SKM-1 (cell line): Measurements from ENCODE around the gene UTP11.

Experiments used
- DNase-seq: peaks from one replicate; lab custom pipeline; 2025; ENCODE audit not compliant: unreplicated experiment; lab: John Stamatoyannopoulos, UW

The UTP11 gene

DNA sequence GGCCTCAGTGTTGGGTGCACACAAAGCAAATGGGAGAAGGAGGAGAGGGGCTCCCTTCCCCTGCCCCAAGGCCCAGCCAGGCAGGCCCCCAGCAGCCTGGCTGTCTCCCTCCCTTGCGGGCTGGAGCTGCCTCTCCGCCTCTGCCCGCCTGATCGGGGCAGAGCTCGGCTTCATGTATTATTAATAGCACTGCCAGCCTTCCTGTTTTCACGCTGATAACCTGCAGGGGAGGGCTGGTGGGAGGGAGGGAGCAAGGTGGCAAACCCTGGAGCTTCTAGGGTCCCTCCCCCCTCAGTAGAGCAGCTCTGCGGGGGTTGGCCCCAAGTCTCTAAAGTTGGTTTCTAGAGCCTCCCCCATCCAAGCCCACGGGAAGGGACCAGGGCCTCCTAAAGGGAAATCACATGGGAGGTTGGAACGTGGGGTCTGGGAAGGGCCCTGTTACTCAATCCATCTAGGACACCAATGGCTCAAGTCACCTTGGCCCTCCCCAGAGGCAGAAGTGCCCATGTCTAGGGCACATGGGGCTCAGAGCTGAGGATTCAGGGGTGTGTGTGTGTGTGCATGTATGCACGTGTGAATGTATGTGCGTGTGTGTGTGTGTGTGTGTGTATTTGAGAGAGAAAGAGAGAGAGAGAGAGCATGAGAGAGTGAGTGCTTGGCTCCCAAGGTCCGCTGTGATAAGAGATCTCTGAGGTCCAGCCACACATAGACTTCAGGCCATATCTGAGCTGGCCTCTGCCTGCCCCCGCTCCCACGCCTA lies 55.9 kb downstream of the UTP11 start:
- DNase-seq, result no peak

DNA sequence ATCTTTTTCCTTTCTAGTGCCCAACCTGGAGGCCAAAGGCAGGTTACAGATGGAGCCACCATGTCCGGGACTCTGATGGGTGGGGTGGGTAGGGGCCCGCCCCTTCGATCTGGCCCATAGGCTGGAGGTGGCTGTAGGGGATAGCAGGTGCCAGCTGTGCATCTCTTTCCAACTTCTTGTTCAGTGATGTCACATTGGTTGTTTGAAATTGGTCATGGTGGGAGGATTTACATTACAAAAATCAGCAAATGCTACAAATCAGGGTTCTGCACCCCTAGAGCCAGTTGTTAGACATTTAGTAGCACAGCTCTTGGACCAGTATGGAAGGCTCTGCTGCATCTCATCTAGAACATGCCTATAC lies 56.4 kb downstream of the UTP11 start:
- DNase-seq, result no peak

DNA sequence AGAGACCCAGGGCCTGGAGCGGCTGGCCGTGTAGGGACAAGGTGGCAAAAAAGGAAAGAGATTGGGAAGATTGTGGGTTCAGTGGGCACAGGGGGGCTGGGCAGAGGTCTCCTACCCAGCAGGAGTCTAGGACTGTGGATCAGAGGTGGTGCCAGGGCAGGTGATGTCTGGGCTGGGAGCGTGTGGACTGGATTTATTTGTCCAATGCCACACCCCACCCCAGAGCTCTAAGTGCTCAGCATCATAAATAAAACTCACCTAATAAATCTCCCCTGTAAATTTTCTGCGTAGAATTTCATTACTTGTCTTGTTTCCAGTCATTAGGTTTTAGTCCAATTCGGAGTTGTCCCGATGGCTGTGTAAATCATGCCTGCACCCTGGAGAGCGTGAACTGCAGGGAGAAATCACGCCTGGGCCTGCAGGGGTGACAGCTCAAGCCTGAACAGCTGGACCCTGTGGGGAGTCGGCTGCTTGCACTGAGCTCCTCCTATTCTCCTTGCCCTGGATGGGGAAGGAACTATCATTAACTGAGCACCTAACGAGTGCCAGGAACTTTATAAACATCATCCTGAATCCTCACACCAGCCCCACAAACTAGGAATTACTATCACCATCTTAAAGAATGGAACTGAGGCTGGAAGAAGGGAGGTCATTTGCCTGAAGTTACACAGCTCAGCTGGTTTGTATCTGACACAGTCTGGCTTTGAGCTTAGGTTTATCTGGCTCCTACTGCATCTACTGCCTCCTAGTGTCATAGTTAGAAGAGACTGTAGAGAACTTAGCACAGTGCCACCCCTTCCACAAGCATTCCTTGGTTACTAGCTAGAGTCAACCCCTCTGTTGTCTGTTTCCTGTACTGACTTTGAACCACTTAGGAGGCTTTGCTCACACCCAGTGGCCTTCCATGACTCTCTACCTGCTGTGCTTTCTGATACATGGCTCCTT lies 59.0 kb downstream of the UTP11 start:
- no peak for DNase-seq

DNA sequence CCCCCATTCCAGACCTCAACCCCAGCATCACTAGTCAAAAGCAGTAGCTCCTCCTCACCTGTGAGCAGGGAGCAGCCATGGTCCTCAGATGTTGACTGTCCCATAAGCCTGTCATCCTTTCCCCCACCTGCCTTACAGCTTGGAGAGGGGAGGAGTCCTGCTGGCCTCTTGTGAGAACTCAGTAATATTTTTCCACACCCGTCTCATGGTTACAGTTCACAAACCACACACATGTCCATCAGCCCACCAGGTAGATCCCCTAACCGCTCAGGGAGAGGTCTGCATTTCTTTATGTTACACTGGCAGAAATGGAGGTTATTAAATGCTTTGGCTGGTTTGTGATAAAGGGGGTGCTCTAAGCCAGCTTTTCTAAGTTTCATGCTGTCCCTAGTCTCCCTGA lies 60.3 kb downstream of the UTP11 start:
- no peak for DNase-seq

DNA sequence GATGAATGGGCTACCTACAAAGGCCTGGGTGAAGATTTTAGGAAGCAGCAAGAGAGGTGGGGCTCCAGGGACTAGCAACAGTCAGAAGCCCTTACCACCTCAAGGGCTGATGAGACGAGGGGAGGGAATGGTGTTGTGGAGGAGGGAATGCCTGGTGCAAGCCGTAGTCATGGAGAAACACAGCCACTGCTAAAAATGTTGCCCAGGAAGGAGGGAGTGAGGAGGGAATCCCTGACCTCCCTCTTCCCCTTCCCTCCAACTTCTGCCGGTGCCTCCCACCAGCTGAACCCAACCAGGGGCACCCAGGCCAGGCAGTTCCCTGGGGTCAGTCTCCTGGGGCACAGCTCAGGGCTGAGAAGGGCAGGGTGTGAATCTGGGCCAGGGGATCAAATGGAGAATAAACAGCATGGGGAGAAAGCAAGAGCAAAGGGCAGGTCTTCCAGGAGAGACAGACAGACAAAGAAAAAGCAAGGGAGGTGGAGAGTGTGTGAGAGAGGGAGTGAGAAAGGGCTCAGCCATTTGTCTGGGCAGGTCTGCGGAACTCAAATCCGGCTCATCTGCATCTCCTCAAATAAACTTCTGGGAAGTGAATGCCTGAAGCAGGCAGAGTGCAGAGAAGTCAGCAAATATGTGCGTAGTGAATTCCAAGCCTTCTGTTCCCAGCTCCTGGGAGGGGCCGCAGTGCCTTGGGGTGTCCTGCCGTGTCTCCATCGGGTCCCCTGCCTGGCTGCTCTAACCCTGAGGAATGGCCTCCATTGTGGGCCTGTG lies 61.2 kb downstream of the UTP11 start:
- DNase-seq, result no peak

DNA sequence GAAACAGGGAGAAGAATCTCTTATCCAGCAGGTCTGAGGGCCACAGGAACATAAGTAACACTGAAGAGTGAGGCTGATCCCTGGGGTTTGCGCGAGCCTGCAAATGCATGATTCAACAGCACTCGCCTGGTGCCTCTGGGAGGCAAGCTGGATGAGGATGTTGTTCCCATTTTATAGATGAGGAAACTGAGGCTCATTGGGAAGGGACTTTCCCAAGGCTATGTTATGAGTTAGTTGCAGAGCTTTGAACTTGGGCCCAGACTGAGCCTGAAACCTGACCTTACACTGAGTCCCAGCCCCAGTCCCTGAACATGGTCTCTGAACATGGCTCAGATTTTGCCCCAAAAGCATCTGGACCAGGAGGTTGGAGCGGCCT lies 61.8 kb downstream of the UTP11 start:
- no peak for DNase-seq
